ENCODE results near the gene ZNF575. TPM values are rescaled to one million over a fixed set of nuclear protein-coding genes. Genes with fewer than 3 reads are reported as not detected.
A peak's percentile ranks its signal among the peaks of the same experiment; 100 is the strongest.

Gene ZNF575
- total RNA-seq, 2 experiments from 2014 or later: 2.0 TPM; not detected in 1

DNA sequence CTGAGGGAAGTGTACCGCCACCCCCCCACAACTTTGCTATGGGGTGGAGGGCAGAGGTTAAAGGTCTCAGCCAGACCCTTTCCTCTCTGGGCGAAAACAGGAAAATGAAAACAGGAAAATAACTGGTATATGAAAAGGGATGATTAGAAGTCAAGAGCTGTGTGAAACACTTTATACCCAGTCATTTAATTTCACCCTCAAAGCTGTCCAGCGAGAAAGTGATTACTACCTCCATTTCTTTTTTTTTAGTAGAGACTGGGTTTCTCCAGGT lies 27.9 kb upstream of the ZNF575 start:
- no TSS peak for BruUV-seq (replicated peaks)
- Histone ChIP-seq H3K27ac (ENCODE audit: low read depth, low read length, poor library complexity, severe bottlenecking) (no peak overlapping the region), H3K79me2 (ENCODE audit: insufficient read depth, low read depth, low read length) (no peaks in the 10 kb centered on the region), H2AFZ (ENCODE audit: low read length) (peak overlapping the region; percentile 97; the same call in 1 of the 2 replicates), H4K20me1 (ENCODE audit: insufficient read depth, low read length) (no peaks in the 10 kb centered on the region), H3K4me1 (ENCODE audit: insufficient read depth, low read length, poor library complexity, severe bottlenecking) (peaks cover 16% of the 10 kb centered on the region), H3K36me3 (ENCODE audit: insufficient read depth, low read length) (no peaks in the 10 kb centered on the region), H3K4me2 (ENCODE audit: low read length) (peak overlapping the region; percentile 96), H3K4me3 (ENCODE audit: low read depth, low read length, poor library complexity, severe bottlenecking) (peak overlapping the region; percentile 77), H3K9me2 (ENCODE audit: insufficient read depth, low read length) (no peaks in the 10 kb centered on the region), H3K9me3 (ENCODE audit: low read length) (no peaks in the 10 kb centered on the region)
- DNase-seq (ENCODE audit: low spot score): no peak
- ChIA-PET POLR2A (interaction anchor here (0.5 kb wide), 1 partner anchor 115 kb away, joined by 5 read pairs; no protein-coding TSS in a partner anchor), CTCF (ENCODE audit: unreplicated experiment) (interaction anchor here (0.6 kb wide), 1 partner anchor 89 kb away, joined by 3 read pairs; no protein-coding TSS in a partner anchor)
- no peak for TF ChIP-seq EZH2phosphoT487 (IDR thresholded peaks at IDR 0.05; ENCODE audit: borderline replicate concordance, low read depth, low read length)
- TF ChIP-seq, protein P1, sequence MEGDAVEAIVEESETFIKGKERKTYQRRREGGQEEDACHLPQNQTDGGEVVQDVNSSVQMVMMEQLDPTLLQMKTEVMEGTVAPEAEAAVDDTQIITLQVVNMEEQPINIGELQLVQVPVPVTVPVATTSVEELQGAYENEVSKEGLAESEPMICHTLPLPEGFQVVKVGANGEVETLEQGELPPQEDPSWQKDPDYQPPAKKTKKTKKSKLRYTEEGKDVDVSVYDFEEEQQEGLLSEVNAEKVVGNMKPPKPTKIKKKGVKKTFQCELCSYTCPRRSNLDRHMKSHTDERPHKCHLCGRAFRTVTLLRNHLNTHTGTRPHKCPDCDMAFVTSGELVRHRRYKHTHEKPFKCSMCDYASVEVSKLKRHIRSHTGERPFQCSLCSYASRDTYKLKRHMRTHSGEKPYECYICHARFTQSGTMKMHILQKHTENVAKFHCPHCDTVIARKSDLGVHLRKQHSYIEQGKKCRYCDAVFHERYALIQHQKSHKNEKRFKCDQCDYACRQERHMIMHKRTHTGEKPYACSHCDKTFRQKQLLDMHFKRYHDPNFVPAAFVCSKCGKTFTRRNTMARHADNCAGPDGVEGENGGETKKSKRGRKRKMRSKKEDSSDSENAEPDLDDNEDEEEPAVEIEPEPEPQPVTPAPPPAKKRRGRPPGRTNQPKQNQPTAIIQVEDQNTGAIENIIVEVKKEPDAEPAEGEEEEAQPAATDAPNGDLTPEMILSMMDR (conservative IDR thresholded peaks at IDR 0.05; ENCODE audit: low read length): no peak
- intact Hi-C loops (cut with micrococcal nuclease; ENCODE audit: unreplicated experiment): loop anchor here (2.0 kb wide), 1 partner anchor 42 kb away; no protein-coding TSS in a partner anchor

GRCh38 chr19:43505941-43506340 lies 27.0 kb upstream of the ZNF575 start:
- CTCF ChIA-PET (ENCODE audit: unreplicated experiment): no interaction called here
- no peaks in the 10 kb centered on the region for H3K36me3 ChIP-seq (ENCODE audit: insufficient read depth, low read length)
- H3K79me2 ChIP-seq (ENCODE audit: insufficient read depth, low read depth, low read length): no peaks in the 10 kb centered on the region
- no peak for DNase-seq (ENCODE audit: low spot score)
- BruUV-seq (replicated peaks): no TSS peak
- TF ChIP-seq, protein P1 (conservative IDR thresholded peaks at IDR 0.05; ENCODE audit: low read length): no peak
- TF ChIP-seq EZH2phosphoT487 (IDR thresholded peaks at IDR 0.05; ENCODE audit: borderline replicate concordance, low read depth, low read length): no peak
- H3K4me1 ChIP-seq (ENCODE audit: insufficient read depth, low read length, poor library complexity, severe bottlenecking): peaks cover 16% of the 10 kb centered on the region
- no peak overlapping the region for H2AFZ ChIP-seq (ENCODE audit: low read length)
- no peak overlapping the region for H3K27ac ChIP-seq (ENCODE audit: low read depth, low read length, poor library complexity, severe bottlenecking)
- H3K4me2 ChIP-seq (ENCODE audit: low read length): no peak overlapping the region
- intact Hi-C loops (cut with micrococcal nuclease; ENCODE audit: unreplicated experiment): loop anchor here (2.0 kb wide), 1 partner anchor 43 kb away; no protein-coding TSS in a partner anchor
- H3K9me2 ChIP-seq (ENCODE audit: insufficient read depth, low read length): no peaks in the 10 kb centered on the region
- no peaks in the 10 kb centered on the region for H4K20me1 ChIP-seq (ENCODE audit: insufficient read depth, low read length)
- POLR2A ChIA-PET: no interaction called here
- no peaks in the 10 kb centered on the region for H3K9me3 ChIP-seq (ENCODE audit: low read length)
- no peak overlapping the region for H3K4me3 ChIP-seq (ENCODE audit: low read depth, low read length, poor library complexity, severe bottlenecking)

DNA sequence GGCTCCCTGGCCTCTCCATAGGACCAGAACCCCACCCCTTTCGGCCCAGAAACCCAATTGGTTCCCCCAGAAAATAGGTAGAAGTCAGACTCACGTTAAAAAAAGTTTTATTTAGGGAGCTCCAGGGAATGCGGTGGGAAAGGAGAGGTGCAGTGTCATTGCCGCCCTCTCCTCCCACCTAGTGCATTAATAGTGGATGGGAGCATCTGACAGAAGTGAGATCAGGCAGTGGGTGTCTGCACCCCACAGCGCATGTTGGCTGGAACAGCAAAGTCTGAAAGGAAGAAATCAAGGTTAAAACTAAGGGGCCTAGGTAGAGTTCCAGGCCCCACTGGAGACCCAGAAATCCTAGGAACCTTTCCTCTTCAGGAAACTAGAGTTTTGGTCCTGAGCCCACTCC lies 26.4 kb upstream of the ZNF575 start:
- H3K36me3 ChIP-seq (ENCODE audit: insufficient read depth, low read length): no peaks in the 10 kb centered on the region
- H3K79me2 ChIP-seq (ENCODE audit: insufficient read depth, low read depth, low read length): no peaks in the 10 kb centered on the region
- no peak overlapping the region for H3K4me3 ChIP-seq (ENCODE audit: low read depth, low read length, poor library complexity, severe bottlenecking)
- TF ChIP-seq EZH2phosphoT487 (IDR thresholded peaks at IDR 0.05; ENCODE audit: borderline replicate concordance, low read depth, low read length): no peak
- intact Hi-C loops (cut with micrococcal nuclease; ENCODE audit: unreplicated experiment): no loop called here
- H3K27ac ChIP-seq (ENCODE audit: low read depth, low read length, poor library complexity, severe bottlenecking): no peak overlapping the region
- no peak overlapping the region for H2AFZ ChIP-seq (ENCODE audit: low read length)
- no peaks in the 10 kb centered on the region for H4K20me1 ChIP-seq (ENCODE audit: insufficient read depth, low read length)
- no TSS peak for BruUV-seq (replicated peaks)
- H3K4me1 ChIP-seq (ENCODE audit: insufficient read depth, low read length, poor library complexity, severe bottlenecking): peaks cover 16% of the 10 kb centered on the region
- DNase-seq (ENCODE audit: low spot score): no peak
- ChIA-PET CTCF (ENCODE audit: unreplicated experiment) (no interaction called here), POLR2A (no interaction called here)
- no peaks in the 10 kb centered on the region for H3K9me2 ChIP-seq (ENCODE audit: insufficient read depth, low read length)
- no peak overlapping the region for H3K4me2 ChIP-seq (ENCODE audit: low read length)
- H3K9me3 ChIP-seq (ENCODE audit: low read length): no peaks in the 10 kb centered on the region

Data from OCI-LY7 (cell line).